GM18511 (cell line): Measurements from ENCODE around the gene TAAR1.

Experiments
- ATAC-seq: cut with Tn5 transposase; IDR thresholded peaks from one replicate; pipeline ENCODE4 v1.9.1; 2021; ENCODE audit warnings: mild to moderate bottlenecking, moderate library complexity; ENCODE audit not compliant: unreplicated experiment

Gene TAAR1

GRCh38 chr6:132596201-132596600 lies 62.8 kb downstream of the TAAR1 start:
- ATAC-seq = no peak
